ENCODE data around the gene RTN3.

The RTN3 gene

DNA sequence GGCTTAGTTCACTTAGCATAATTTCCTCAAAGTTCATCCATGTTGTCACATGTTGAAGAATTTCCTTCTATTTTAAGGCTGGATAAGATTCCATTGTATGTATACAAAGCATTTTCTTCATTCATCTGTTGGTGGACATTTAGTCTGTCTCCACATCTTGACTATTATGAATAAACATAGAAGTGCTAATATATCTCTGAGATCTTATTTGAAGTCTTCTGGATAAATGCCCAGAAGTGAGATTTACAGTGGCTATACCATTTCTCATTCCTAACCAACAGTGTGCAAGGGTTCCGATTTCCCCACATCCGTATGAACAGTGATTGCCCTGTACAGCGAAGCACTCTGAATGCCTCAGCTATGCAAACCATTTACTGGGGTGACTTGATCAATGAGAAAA lies 93.9 kb downstream of the RTN3 start:
- no peak for ATAC-seq
- TF ChIP-seq PPARA (CRISPR knock-in tag; IDR thresholded peaks at IDR 0.05; ENCODE audit: borderline replicate concordance) = no peak
- no peak for TF ChIP-seq CSDC2 (CRISPR knock-in tag; IDR thresholded peaks at IDR 0.05)
- no peak for TF ChIP-seq GLIS3 (CRISPR knock-in tag; IDR thresholded peaks at IDR 0.05)
- TF ChIP-seq ZNF8 (CRISPR knock-in tag; IDR thresholded peaks at IDR 0.05) = no peak

- peak; percentile 74 for ATAC-seq
- TF ChIP-seq ZNF8 (CRISPR knock-in tag; IDR thresholded peaks at IDR 0.05) (no peak), GLIS3 (CRISPR knock-in tag; IDR thresholded peaks at IDR 0.05) (no peak), ZNF565 (CRISPR knock-in tag; conservative IDR thresholded peaks at IDR 0.05; ENCODE audit: low read depth) (no peak), ZFP30 (CRISPR knock-in tag; IDR thresholded peaks at IDR 0.05) (no peak), ZNF70 (CRISPR knock-in tag; IDR thresholded peaks at IDR 0.05) (no peak), TOX (CRISPR knock-in tag; IDR thresholded peaks at IDR 0.05; ENCODE audit: borderline replicate concordance) (no peak), ISL1 (CRISPR knock-in tag; IDR thresholded peaks at IDR 0.05) (no peak), TSHZ2 (CRISPR knock-in tag; IDR thresholded peaks at IDR 0.05) (no peak), POU6F1 (CRISPR knock-in tag; IDR thresholded peaks at IDR 0.05; ENCODE audit: borderline replicate concordance, low read depth) (no peak), CREB5 (CRISPR knock-in tag; IDR thresholded peaks at IDR 0.05; ENCODE audit: low read depth) (no peak)
- TF ChIP-seq, protein P1, sequence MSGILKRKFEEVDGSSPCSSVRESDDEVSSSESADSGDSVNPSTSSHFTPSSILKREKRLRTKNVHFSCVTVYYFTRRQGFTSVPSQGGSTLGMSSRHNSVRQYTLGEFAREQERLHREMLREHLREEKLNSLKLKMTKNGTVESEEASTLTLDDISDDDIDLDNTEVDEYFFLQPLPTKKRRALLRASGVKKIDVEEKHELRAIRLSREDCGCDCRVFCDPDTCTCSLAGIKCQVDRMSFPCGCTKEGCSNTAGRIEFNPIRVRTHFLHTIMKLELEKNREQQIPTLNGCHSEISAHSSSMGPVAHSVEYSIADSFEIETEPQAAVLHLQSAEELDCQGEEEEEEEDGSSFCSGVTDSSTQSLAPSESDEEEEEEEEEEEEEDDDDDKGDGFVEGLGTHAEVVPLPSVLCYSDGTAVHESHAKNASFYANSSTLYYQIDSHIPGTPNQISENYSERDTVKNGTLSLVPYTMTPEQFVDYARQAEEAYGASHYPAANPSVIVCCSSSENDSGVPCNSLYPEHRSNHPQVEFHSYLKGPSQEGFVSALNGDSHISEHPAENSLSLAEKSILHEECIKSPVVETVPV (CRISPR knock-in tag; IDR thresholded peaks at IDR 0.05) = no peak
Observed at GRCh38 chr11:63779039-63779438, 97.7 kb downstream of the RTN3 start.

DNA sequence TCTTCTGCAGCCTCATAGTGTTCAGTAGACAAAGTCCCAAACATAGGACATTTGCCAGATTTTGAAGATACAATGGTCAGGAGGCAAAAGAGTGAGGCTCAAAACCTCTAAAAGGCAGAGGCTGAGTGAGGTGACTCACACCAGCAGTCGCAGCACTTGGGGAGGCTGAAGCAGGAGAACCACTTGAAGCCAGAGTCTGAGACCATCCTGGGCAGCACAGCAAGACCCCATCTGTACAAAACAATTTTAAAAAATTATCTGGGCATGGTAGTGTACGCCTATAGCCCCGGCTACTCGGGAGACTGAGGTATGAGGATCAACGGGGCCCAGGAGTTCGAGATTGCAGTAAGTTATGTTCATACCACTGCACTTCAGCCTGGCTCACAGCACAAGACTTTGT lies 101.4 kb downstream of the RTN3 start:
- ATAC-seq = no peak
- no peak for TF ChIP-seq POU6F1 (CRISPR knock-in tag; IDR thresholded peaks at IDR 0.05; ENCODE audit: borderline replicate concordance, low read depth)
- no peak for TF ChIP-seq ZC3H10 (CRISPR knock-in tag; IDR thresholded peaks at IDR 0.05)
- TF ChIP-seq ARNTL (CRISPR knock-in tag; IDR thresholded peaks at IDR 0.05; ENCODE audit: borderline replicate concordance, low read depth) = no peak
- no peak for TF ChIP-seq BACH2 (CRISPR knock-in tag; IDR thresholded peaks at IDR 0.05; ENCODE audit: borderline replicate concordance)
- no peak for TF ChIP-seq ZNF8 (CRISPR knock-in tag; IDR thresholded peaks at IDR 0.05)
- TF ChIP-seq ZFP30 (CRISPR knock-in tag; IDR thresholded peaks at IDR 0.05) = no peak
- TF ChIP-seq OSR1 (CRISPR knock-in tag; IDR thresholded peaks at IDR 0.05) = no peak

- no peak for ATAC-seq
- TF ChIP-seq POU6F1 (CRISPR knock-in tag; IDR thresholded peaks at IDR 0.05; ENCODE audit: borderline replicate concordance, low read depth) (no peak), ZNF8 (CRISPR knock-in tag; IDR thresholded peaks at IDR 0.05) (no peak), TCF4 (CRISPR knock-in tag; IDR thresholded peaks at IDR 0.05; ENCODE audit: borderline replicate concordance) (no peak), TSHZ2 (CRISPR knock-in tag; IDR thresholded peaks at IDR 0.05) (no peak), TOX (CRISPR knock-in tag; IDR thresholded peaks at IDR 0.05; ENCODE audit: borderline replicate concordance) (no peak), CREB5 (CRISPR knock-in tag; IDR thresholded peaks at IDR 0.05; ENCODE audit: low read depth) (no peak), ISL1 (CRISPR knock-in tag; IDR thresholded peaks at IDR 0.05) (no peak), RARB (CRISPR knock-in tag; IDR thresholded peaks at IDR 0.05) (no peak), ZFP3 (CRISPR knock-in tag; IDR thresholded peaks at IDR 0.05) (no peak)
Observed at GRCh38 chr11:63783925-63784592, 102.8 kb downstream of the RTN3 start.
